B cell (primary cell): ENCODE results near the gene ZNF774. TPM values are rescaled to one million over a fixed set of nuclear protein-coding genes. Genes with fewer than 3 reads are reported as not detected.
"Not testable (repeated sequence)": the region's sequence is repeated elsewhere in the genome, so short reads cannot be mapped to it uniquely, and the experiment has no call there.

ENCODE experiments used
- ATAC-seq: fragments of 200-7000 bp; cut with Tn5 transposase; one replicate; pipeline ENCODE4 v1.10.0; 2021; ENCODE audit warnings: low read depth, mild to moderate bottlenecking, moderate number of reproducible peaks, moderate library complexity
- CTCF ChIA-PET: fragments of 350-600 bp; sonication (Branson Sonifier 250); formaldehyde crosslinking; loops from one replicate; lab custom pipeline; 2021; ENCODE audit warnings: antibody characterized with exemption, inconsistent platforms; lab: Charles Lee
- POLR2A ChIA-PET: fragments of 350-600 bp; sonication (Branson Sonifier 250); formaldehyde crosslinking; loops from one replicate; lab custom pipeline; 2021; ENCODE audit warnings: antibody characterized with exemption; lab: Charles Lee
- DNase-seq: peaks from one replicate; pipeline ENCODE4 v3.0.0; 2013
- H2AFZ ChIP-seq: 2 replicates; pipeline ENCODE4 v1.6.1; 2012; ENCODE audit warnings: mild to moderate bottlenecking, low read depth, low read length; ENCODE audit not compliant: insufficient read depth, poor library complexity, severe bottlenecking
- H3K27ac ChIP-seq, 2 donors: 1 replicate in 1 of 2; 2 replicates in 1 of 2; pipeline ENCODE4 v1.5.1; 2012 to 2013; ENCODE audit warnings: low read length in 2 of 2, mild to moderate bottlenecking in 2 of 2, moderate library complexity in 1 of 2
- H3K27me3 ChIP-seq, 4 experiments: fragments of 200-600 bp in 1 of 4; sonication (generic) in 1 of 4; replicated peaks in 1 of 4; 1 replicate in 2 of 4; 2 replicates in 2 of 4; pipeline versions ENCODE4 v1.6.1 to v1.7.0; 2013 to 2016; ENCODE audit warnings: low read length in 3 of 4, mild to moderate bottlenecking in 2 of 4, mixed read lengths in 1 of 4, moderate library complexity in 1 of 4; ENCODE audit not compliant: insufficient read depth in 4 of 4, control insufficient read depth in 3 of 4; ENCODE audit errors: control extremely low read depth in 1 of 4
- H3K36me3 ChIP-seq, 2 experiments: replicated peaks in 1 of 2; 1 replicate in 1 of 2; 2 replicates in 1 of 2; pipeline versions ENCODE4 v1.6.1 to v1.7.1; 2013; ENCODE audit warnings: low read length in 1 of 2; ENCODE audit not compliant: insufficient read depth in 2 of 2, control insufficient read depth in 1 of 2; ENCODE audit errors: control extremely low read depth in 1 of 2, extremely low read depth in 1 of 2
- H3K4me1 ChIP-seq, 2 donors: fragments of 200-600 bp in 1 of 2; sonication (generic) in 1 of 2; 1 replicate in 1 of 2; 2 replicates in 1 of 2; pipeline versions ENCODE4 v1.5.1 to v1.6.1; 2013 to 2017; ENCODE audit warnings: low read length in 2 of 2; ENCODE audit not compliant: control insufficient read depth in 2 of 2, insufficient read depth in 2 of 2
- H3K4me2 ChIP-seq: replicated peaks from 2 replicates; pipeline ENCODE3; 2012; ENCODE audit warnings: mild to moderate bottlenecking, low read depth, low read length; ENCODE audit not compliant: poor library complexity, severe bottlenecking
- H3K4me3 ChIP-seq, 5 experiments: fragments of 200-600 bp in 1 of 5; sonication (generic) in 1 of 5; 1 replicate in 3 of 5; 2 replicates in 2 of 5; pipeline versions ENCODE4 v1.5.1 to v1.7.0; 2011 to 2016; ENCODE audit warnings: low read length in 4 of 5, mild to moderate bottlenecking in 4 of 5, low read depth in 2 of 5, control low read depth in 1 of 5, moderate library complexity in 1 of 5; ENCODE audit not compliant: insufficient read depth in 1 of 5; ENCODE audit errors: control extremely low read depth in 1 of 5, extremely low read depth in 1 of 5
- H3K79me2 ChIP-seq: fragments of 200-600 bp; sonication (generic); one replicate; pipeline ENCODE4 v1.6.0; 2016; ENCODE audit warnings: low read length; ENCODE audit not compliant: control insufficient read depth, insufficient read depth
- H3K9ac ChIP-seq: fragments of 200-600 bp; sonication (generic); 2 replicates; pipeline ENCODE4 v1.6.1; 2017; ENCODE audit warnings: mild to moderate bottlenecking, low read length, moderate library complexity
- H3K9me3 ChIP-seq, 3 donors: one replicate each; pipeline versions ENCODE4 v1.6.1 to v1.7.1; 2013; ENCODE audit warnings: low read length in 2 of 3; ENCODE audit not compliant: control insufficient read depth in 2 of 3, insufficient read depth in 1 of 3; ENCODE audit errors: control extremely low read depth in 1 of 3
- H4K20me1 ChIP-seq: 2 replicates; pipeline ENCODE4 v1.6.0; 2012; ENCODE audit warnings: mild to moderate bottlenecking, low read length; ENCODE audit not compliant: insufficient read depth, control insufficient read depth, poor library complexity, severe bottlenecking
- H3K27ac Mint-ChIP-seq: one replicate; pipeline ENCODE4 v1.8.0; 2021; ENCODE audit warnings: mixed read lengths
- H3K27me3 Mint-ChIP-seq: one replicate; pipeline ENCODE4 v1.8.0; 2021; ENCODE audit warnings: mixed read lengths
- H3K4me1 Mint-ChIP-seq: one replicate; pipeline ENCODE4 v1.8.0; 2021; ENCODE audit warnings: mixed read lengths
- H3K4me3 Mint-ChIP-seq: one replicate; pipeline ENCODE4 v1.8.0; 2021; ENCODE audit warnings: mixed read lengths
- H3K9me3 Mint-ChIP-seq: one replicate; pipeline ENCODE4 v1.8.0; 2022; ENCODE audit warnings: mixed read lengths; ENCODE audit not compliant: insufficient read depth
- CTCF ChIP-seq: fragments of 200-600 bp; IDR thresholded peaks from one replicate; pipeline ENCODE4 v1.8.0; 2022; ENCODE audit warnings: antibody characterized with exemption, mild to moderate bottlenecking
- EZH2 ChIP-seq: IDR thresholded peaks from 2 replicates; pipeline ENCODE4 v1.6.1; 2012; ENCODE audit warnings: borderline replicate concordance, low read depth, mild to moderate bottlenecking, moderate library complexity, low read length; ENCODE audit not compliant: insufficient read depth, poor library complexity, severe bottlenecking
- WGBS: methylation state at CpG from one replicate; pipeline ENCODE4 v1.1.5; 2013; ENCODE audit warnings: missing lambda C conversion rate; ENCODE audit not compliant: insufficient coverage; 5-methylcytosine and 5-hydroxymethylcytosine counted together
- intact Hi-C: fragments of 100-400 bp; cut with micrococcal nuclease; formaldehyde crosslinking; loops from one replicate; pipeline ENCODE4 v1.10.0; 2022
- polyA plus RNA-seq: library from polyadenylated mRNA; depleted of rRNA; stranded (reverse); fragments of >200 nt; gene quantifications from 2 replicates; pipeline ENCODE4 v1.2.3, GENCODE V29; 2012
- total RNA-seq, 2 donors: library from RNA; stranded (reverse); fragments of 120-200 nt in 1 of 2; gene quantifications; 1 replicate in 1 of 2; 2 replicates in 1 of 2; pipeline versions ENCODE4 v1.2.3 to v1.2.4, GENCODE V29; 2013 to 2022

The ZNF774 gene
- total and polyA plus RNA-seq, 2 donors (not counting 1 experiment from before 2014, with no cell fraction given) = 0.19 to 0.54 TPM

- Histone ChIP-seq H4K20me1 (no peaks in the 10 kb centered on the region), H3K27ac (no peak overlapping the region), H3K79me2 (no peaks in the 10 kb centered on the region), H3K4me2 (no peak overlapping the region), H3K36me3 (no peaks in the 10 kb centered on the region), H3K27me3 (no peaks in the 10 kb centered on the region), H3K9ac (no peak overlapping the region), H3K4me3 (no peak overlapping the region), H3K4me1 (peaks cover 8% of the 10 kb centered on the region in 2 donors), H3K9me3 (no peaks in the 10 kb centered on the region), H2AFZ (no peak overlapping the region)
- DNase-seq (no peak), ATAC-seq (no peak)
- Mint-ChIP-seq H3K4me1 (peaks cover 9% of the 10 kb centered on the region), H3K27ac (no peak overlapping the region), H3K9me3 (no peaks in the 10 kb centered on the region), H3K4me3 (no peak overlapping the region), H3K27me3 (no peaks in the 10 kb centered on the region)
- intact Hi-C loops = no loop called here
- WGBS = 41% methylated on average over 2 of the region's 2 CpGs
- ChIA-PET POLR2A (no interaction called here), CTCF (interaction anchor here (0.6 kb wide), 1 partner anchor 377 kb away, joined by 3 read pairs; no protein-coding TSS in a partner anchor)
- TF ChIP-seq CTCF = no peak
- TF ChIP-seq EZH2 = no peak
Observed at GRCh38 chr15:90345857-90346256, 6.2 kb upstream of the ZNF774 start.

- no CpG with 5 or more reads among the region's 1 CpG for WGBS
- POLR2A ChIA-PET = not testable (repeated sequence)
Observed at GRCh38 chr15:90347431-90348065, 4.5 kb upstream of the ZNF774 start.

More at GRCh38 chr15:90347431-90348065, 4.5 kb upstream of the ZNF774 start:
- intact Hi-C loops, H3K4me3 Mint-ChIP-seq, H4K20me1 ChIP-seq, H3K27ac ChIP-seq, H3K27me3 ChIP-seq, H3K9ac ChIP-seq, CTCF ChIA-PET, H3K79me2 ChIP-seq, H3K27me3 Mint-ChIP-seq, H3K4me2 ChIP-seq, H2AFZ ChIP-seq, DNase-seq, H3K9me3 Mint-ChIP-seq, H3K9me3 ChIP-seq, H3K4me3 ChIP-seq, H3K27ac Mint-ChIP-seq, ATAC-seq, H3K36me3 ChIP-seq: not testable (repeated sequence)
- peaks cover 12% of the 10 kb centered on the region for H3K4me1 Mint-ChIP-seq
- H3K4me1 ChIP-seq = peaks cover 7 to 10% of the 10 kb centered on the region in 2 donors
